HCT116 (cell line): Measurements from ENCODE around the gene KRT78. TPM values are rescaled to one million over a fixed set of nuclear protein-coding genes. Genes with fewer than 3 reads are reported as not detected.

Experiments
- ATAC-seq: fragments of 200-7000 bp; cut with Tn5 transposase; 2 replicates; pipeline ENCODE4 v1.9.1; 2020; ENCODE audit warnings: mild to moderate bottlenecking, moderate library complexity
- BruUV-seq: library from RNA; stranded (reverse); fragments of 400-500 nt; replicated peaks from 2 replicates; lab custom pipeline; 2021; lab: Mats Ljungman, UMichigan
- CTCF ChIA-PET: fragments of 300-600 bp; sonication (Branson Sonifier 250); formaldehyde crosslinking; loops from one replicate; lab custom pipeline; 2021; ENCODE audit warnings: antibody characterized with exemption; lab: Charles Lee
- POLR2A ChIA-PET: fragments of 300-600, 350-600 bp; sonication (Branson Sonifier 250); formaldehyde crosslinking; loops from one replicate; lab custom pipeline; 2021; ENCODE audit warnings: antibody characterized with exemption; lab: Charles Lee
- RAD21 ChIA-PET, 2 experiments: fragments of 300-600 bp; sonication (Branson Sonifier 250); formaldehyde crosslinking; loops; one replicate each; lab custom pipeline; 2023; ENCODE audit warnings: low total read pairs in 2 of 2; ENCODE audit not compliant: uncharacterized antibody in 2 of 2, unreplicated experiment in 2 of 2, low non-redundant PET in 1 of 2; lab: Charles Lee
- DNase-seq: peaks from one replicate; pipeline ENCODE4 v3.0.0-alpha.2; 2010; ENCODE audit warnings: low read depth, low spot score
- H2AFZ ChIP-seq: fragments of 200-600 bp; shearing (Covaris generic), sonication (generic); 2 replicates; pipeline ENCODE4 v1.6.1; 2017; ENCODE audit warnings: low read depth, mixed run types, mixed read lengths, antibody characterized with exemption, low read length; ENCODE audit not compliant: poor library complexity, severe bottlenecking
- H3K27ac ChIP-seq: 2 replicates; pipeline ENCODE4 v1.5.1; 2012; ENCODE audit warnings: low read depth, low read length
- H3K27me3 ChIP-seq: fragments of 200-600 bp; sonication (generic); 2 replicates; pipeline ENCODE4 v1.6.1; 2016; ENCODE audit warnings: mixed run types, low read length, mixed read lengths; ENCODE audit not compliant: insufficient read depth
- H3K36me3 ChIP-seq, 2 experiments: fragments of 200-500 bp in 1 of 2; fragments of 200-600 bp in 1 of 2; sonication (Bioruptor generic) in 1 of 2; sonication (generic) in 1 of 2; 2 replicates each; pipeline versions ENCODE4 v1.5.1 to v1.6.1; 2014 to 2016; ENCODE audit warnings: low read length in 2 of 2, inconsistent platforms in 1 of 2, mixed read lengths in 1 of 2, mixed run types in 1 of 2; ENCODE audit not compliant: insufficient read depth in 2 of 2, control insufficient read depth in 1 of 2
- H3K4me1 ChIP-seq, 2 experiments: fragments of 200-600 bp in 1 of 2; sonication (generic) in 1 of 2; 2 replicates each; pipeline versions ENCODE4 v1.5.1 to v1.6.1; 2012 to 2017; ENCODE audit warnings: low read length in 2 of 2, inconsistent platforms in 1 of 2, mild to moderate bottlenecking in 1 of 2, mixed read lengths in 1 of 2, mixed run types in 1 of 2, moderate library complexity in 1 of 2; ENCODE audit not compliant: insufficient read depth in 2 of 2, control insufficient read depth in 1 of 2
- H3K4me2 ChIP-seq: fragments of 200-600 bp; sonication (generic); 2 replicates; pipeline ENCODE4 v1.6.1; 2017; ENCODE audit warnings: mixed run types, low read length, mixed read lengths
- H3K4me3 ChIP-seq, 2 experiments: fragments of 200-600 bp in 1 of 2; sonication (generic) in 1 of 2; replicated peaks in 1 of 2; 2 replicates each; pipeline ENCODE4 v1.5.1; 2011 to 2016; ENCODE audit warnings: low read length in 2 of 2, control low read depth in 1 of 2, low read depth in 1 of 2, mild to moderate bottlenecking in 1 of 2, mixed read lengths in 1 of 2, mixed run types in 1 of 2
- H3K79me2 ChIP-seq: fragments of 200-600 bp; sonication (generic); 2 replicates; pipeline ENCODE4 v1.6.1; 2017; ENCODE audit warnings: mild to moderate bottlenecking, mixed run types, low read length, moderate library complexity, mixed read lengths; ENCODE audit not compliant: insufficient read depth
- H3K9ac ChIP-seq: fragments of 200-600 bp; sonication (generic); 2 replicates; pipeline ENCODE4 v1.6.1; 2016; ENCODE audit warnings: low read length, mixed read lengths
- H3K9me2 ChIP-seq: fragments of 200-600 bp; sonication (generic), shearing (Covaris generic); 2 replicates; pipeline ENCODE4 v1.6.1; 2017; ENCODE audit warnings: mixed run types, mild to moderate bottlenecking, moderate library complexity; ENCODE audit not compliant: insufficient read depth
- H3K9me3 ChIP-seq, 2 experiments: fragments of 200-500 bp in 1 of 2; fragments of 200-600 bp in 1 of 2; sonication (Bioruptor generic) in 1 of 2; sonication (generic) in 1 of 2; 2 replicates each; pipeline ENCODE4 v1.6.1; 2014 to 2017; ENCODE audit warnings: low read length in 2 of 2, mixed read lengths in 2 of 2, inconsistent platforms in 1 of 2, low read depth in 1 of 2, mild to moderate bottlenecking in 1 of 2, mixed run types in 1 of 2, moderate library complexity in 1 of 2; ENCODE audit not compliant: control insufficient read depth in 1 of 2, insufficient read depth in 1 of 2
- H4K20me1 ChIP-seq: fragments of 200-600 bp; sonication (generic), shearing (Covaris generic); 2 replicates; pipeline ENCODE4 v1.6.1; 2017; ENCODE audit warnings: mixed run types, mild to moderate bottlenecking, moderate library complexity; ENCODE audit not compliant: insufficient read depth
- CBX3 ChIP-seq: IDR thresholded peaks from 2 replicates; pipeline ENCODE4 v1.6.1; 2012; ENCODE audit warnings: low read depth
- CEBPB ChIP-seq: IDR thresholded peaks from 2 replicates; pipeline ENCODE4 v1.6.1; 2012; ENCODE audit warnings: low read depth
- EGR1 ChIP-seq: IDR thresholded peaks from 2 replicates; pipeline ENCODE4 v1.6.1; 2012; ENCODE audit warnings: low read depth
- ELF1 ChIP-seq: IDR thresholded peaks from 2 replicates; pipeline ENCODE4 v1.6.1; 2012; ENCODE audit warnings: low read depth, borderline replicate concordance
- EZH2 ChIP-seq: fragments of 200-600 bp; sonication (generic); IDR thresholded peaks from 2 replicates; pipeline ENCODE4 v1.6.1; 2017; ENCODE audit warnings: antibody characterized with exemption, mixed run types
- EZH2phosphoT487 ChIP-seq: fragments of 200-600 bp; IDR thresholded peaks from 2 replicates; pipeline ENCODE4 v1.6.1; 2018; ENCODE audit warnings: antibody characterized with exemption, borderline replicate concordance
- FOSL1 ChIP-seq: IDR thresholded peaks from 2 replicates; pipeline ENCODE4 v1.6.1; 2012; ENCODE audit warnings: low read depth
- JUND ChIP-seq: IDR thresholded peaks from 2 replicates; pipeline ENCODE4 v1.6.1; 2012
- POLR2AphosphoS5 ChIP-seq: IDR thresholded peaks from 2 replicates; pipeline ENCODE4 v1.6.1; 2011; ENCODE audit warnings: mild to moderate bottlenecking, low read depth, low read length, moderate library complexity
- SP1 ChIP-seq: IDR thresholded peaks from 2 replicates; pipeline ENCODE4 v1.6.1; 2012; ENCODE audit warnings: low read depth
- SRF ChIP-seq: IDR thresholded peaks from 2 replicates; pipeline ENCODE4 v1.6.1; 2012; ENCODE audit warnings: low read depth
- TCF7L2 ChIP-seq: IDR thresholded peaks from 2 replicates; pipeline ENCODE4 v1.7.0; 2011; ENCODE audit warnings: borderline replicate concordance, inconsistent platforms; ENCODE audit not compliant: insufficient read depth, insufficient read length; ENCODE audit errors: extremely low read depth
- YY1 ChIP-seq: IDR thresholded peaks from 2 replicates; pipeline ENCODE4 v1.6.1; 2011; ENCODE audit warnings: low read length, low read depth, moderate library complexity, mild to moderate bottlenecking; ENCODE audit not compliant: insufficient replicate concordance; ENCODE audit errors: extremely low read depth
- ZFX ChIP-seq: fragments of 450-650 bp; IDR thresholded peaks from 2 replicates; pipeline ENCODE4 v1.6.1; 2017
- ZNF274 ChIP-seq: fragments of 200-500 bp; sonication (Bioruptor generic); IDR thresholded peaks from 2 replicates; pipeline ENCODE4 v1.6.1; 2014; ENCODE audit warnings: mild to moderate bottlenecking, low read depth, low read length, inconsistent platforms
- intact Hi-C: fragments of 100-400 bp; cut with micrococcal nuclease; formaldehyde crosslinking; loops from 2 replicates; pipeline ENCODE4 v1.10.0; 2022
- total RNA-seq: library from RNA; stranded (reverse); gene quantifications from one replicate; pipeline ENCODE4 v1.2.1, GENCODE V29; 2021; ENCODE audit not compliant: unreplicated experiment
- TF ChIP-seq, protein P1 (sequence below): IDR thresholded peaks from 2 replicates; pipeline ENCODE4 v1.6.1; 2012
- TF ChIP-seq, protein P2 (sequence below): IDR thresholded peaks from 2 replicates; pipeline ENCODE4 v1.6.1; 2012
- TF ChIP-seq, protein P3 (sequence below): IDR thresholded peaks from 2 replicates; pipeline ENCODE4 v1.6.1; 2012; ENCODE audit warnings: low read depth
- TF ChIP-seq, protein P4 (sequence below): IDR thresholded peaks from 2 replicates; pipeline ENCODE4 v1.6.1; 2011; ENCODE audit warnings: mild to moderate bottlenecking, low read length, moderate library complexity; ENCODE audit not compliant: insufficient replicate concordance; ENCODE audit errors: extremely low read depth

Gene KRT78
- total RNA-seq, 1 experiment from 2014 or later, result not detected

DNA sequence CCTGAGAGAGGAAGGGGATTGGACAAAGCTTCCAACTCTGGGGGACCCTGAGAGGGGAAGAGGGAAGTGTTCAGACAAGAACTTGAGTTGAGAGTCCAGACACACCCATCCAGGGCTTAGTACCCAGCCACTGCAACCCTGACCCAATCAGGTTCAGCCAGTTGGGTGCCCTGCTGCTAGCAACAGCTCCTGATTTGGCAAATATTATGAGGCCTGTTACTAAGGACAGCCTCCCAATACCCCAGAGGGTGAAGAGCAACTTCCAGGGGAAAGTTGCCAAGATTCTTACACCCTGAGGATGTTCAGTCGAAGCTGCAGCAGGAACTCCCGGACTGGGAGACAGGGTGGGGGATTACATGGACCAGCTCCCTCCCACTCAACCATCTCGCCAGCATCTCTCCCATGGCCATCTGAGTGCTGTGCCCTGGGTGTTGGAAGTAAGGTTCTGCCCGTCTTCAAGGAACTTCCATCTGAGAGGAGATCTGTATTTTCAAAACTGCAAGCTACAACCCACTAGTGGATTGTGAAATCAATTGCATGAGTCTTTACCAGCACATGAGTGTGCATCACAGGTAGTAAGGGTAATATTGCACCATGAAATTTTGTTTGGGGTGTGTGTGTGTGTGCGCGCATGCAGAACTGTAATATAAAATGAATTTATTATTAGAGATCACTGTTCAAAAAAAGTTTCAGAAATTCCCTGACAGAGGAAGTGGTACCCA, 11.5 kb upstream of the KRT78 start:
- POLR2A ChIA-PET, result no interaction called here
- Histone ChIP-seq H4K20me1 (no peaks in the 10 kb centered on the region), H3K4me3 (no peak overlapping the region), H3K27ac (no peak overlapping the region), H3K9me3 (no peaks in the 10 kb centered on the region), H3K4me1 (peaks cover 2 to 22% of the 10 kb centered on the region in 2 experiments; a peak in 3 of 4 replicates), H3K36me3 (no peaks in the 10 kb centered on the region), H3K9ac (no peak overlapping the region), H2AFZ (no peak overlapping the region), H3K79me2 (no peaks in the 10 kb centered on the region), H3K9me2 (no peaks in the 10 kb centered on the region), H3K27me3 (no peaks in the 10 kb centered on the region), H3K4me2 (no peak overlapping the region)
- ATAC-seq, result peak; percentile 61; the same call in 1 of the 2 replicates
- DNase-seq, result no peak
- CTCF ChIA-PET, result interaction anchor here (0.6 to 1.3 kb wide), 2 partner anchors 10 to 534 kb away, joined by 3 to 8 read pairs; no protein-coding TSS in a partner anchor
- BruUV-seq, result no TSS peak
- intact Hi-C loops, result loop anchor here (10.0 kb wide), 1 partner anchor 145 kb away; no protein-coding TSS in a partner anchor
- RAD21 ChIA-PET, result no interaction called here
- TF ChIP-seq, protein P1, sequence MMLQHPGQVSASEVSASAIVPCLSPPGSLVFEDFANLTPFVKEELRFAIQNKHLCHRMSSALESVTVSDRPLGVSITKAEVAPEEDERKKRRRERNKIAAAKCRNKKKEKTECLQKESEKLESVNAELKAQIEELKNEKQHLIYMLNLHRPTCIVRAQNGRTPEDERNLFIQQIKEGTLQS, result no peak
- TF ChIP-seq SRF (no peak), SP1 (no peak), CEBPB (no peak), ELF1 (no peak), JUND (no peak), TCF7L2 (no peak), EGR1 (no peak), POLR2AphosphoS5 (no peak), EZH2phosphoT487 (no peak), CBX3 (no peak), EZH2 (no peak), FOSL1 (no peak), ZNF274 (no peak), ZFX (no peak), YY1 (no peak)
- TF ChIP-seq, protein P2, sequence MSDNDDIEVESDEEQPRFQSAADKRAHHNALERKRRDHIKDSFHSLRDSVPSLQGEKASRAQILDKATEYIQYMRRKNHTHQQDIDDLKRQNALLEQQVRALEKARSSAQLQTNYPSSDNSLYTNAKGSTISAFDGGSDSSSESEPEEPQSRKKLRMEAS, result no peak
- TF ChIP-seq, protein P3, sequence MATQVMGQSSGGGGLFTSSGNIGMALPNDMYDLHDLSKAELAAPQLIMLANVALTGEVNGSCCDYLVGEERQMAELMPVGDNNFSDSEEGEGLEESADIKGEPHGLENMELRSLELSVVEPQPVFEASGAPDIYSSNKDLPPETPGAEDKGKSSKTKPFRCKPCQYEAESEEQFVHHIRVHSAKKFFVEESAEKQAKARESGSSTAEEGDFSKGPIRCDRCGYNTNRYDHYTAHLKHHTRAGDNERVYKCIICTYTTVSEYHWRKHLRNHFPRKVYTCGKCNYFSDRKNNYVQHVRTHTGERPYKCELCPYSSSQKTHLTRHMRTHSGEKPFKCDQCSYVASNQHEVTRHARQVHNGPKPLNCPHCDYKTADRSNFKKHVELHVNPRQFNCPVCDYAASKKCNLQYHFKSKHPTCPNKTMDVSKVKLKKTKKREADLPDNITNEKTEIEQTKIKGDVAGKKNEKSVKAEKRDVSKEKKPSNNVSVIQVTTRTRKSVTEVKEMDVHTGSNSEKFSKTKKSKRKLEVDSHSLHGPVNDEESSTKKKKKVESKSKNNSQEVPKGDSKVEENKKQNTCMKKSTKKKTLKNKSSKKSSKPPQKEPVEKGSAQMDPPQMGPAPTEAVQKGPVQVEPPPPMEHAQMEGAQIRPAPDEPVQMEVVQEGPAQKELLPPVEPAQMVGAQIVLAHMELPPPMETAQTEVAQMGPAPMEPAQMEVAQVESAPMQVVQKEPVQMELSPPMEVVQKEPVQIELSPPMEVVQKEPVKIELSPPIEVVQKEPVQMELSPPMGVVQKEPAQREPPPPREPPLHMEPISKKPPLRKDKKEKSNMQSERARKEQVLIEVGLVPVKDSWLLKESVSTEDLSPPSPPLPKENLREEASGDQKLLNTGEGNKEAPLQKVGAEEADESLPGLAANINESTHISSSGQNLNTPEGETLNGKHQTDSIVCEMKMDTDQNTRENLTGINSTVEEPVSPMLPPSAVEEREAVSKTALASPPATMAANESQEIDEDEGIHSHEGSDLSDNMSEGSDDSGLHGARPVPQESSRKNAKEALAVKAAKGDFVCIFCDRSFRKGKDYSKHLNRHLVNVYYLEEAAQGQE, result no peak
- TF ChIP-seq, protein P4, sequence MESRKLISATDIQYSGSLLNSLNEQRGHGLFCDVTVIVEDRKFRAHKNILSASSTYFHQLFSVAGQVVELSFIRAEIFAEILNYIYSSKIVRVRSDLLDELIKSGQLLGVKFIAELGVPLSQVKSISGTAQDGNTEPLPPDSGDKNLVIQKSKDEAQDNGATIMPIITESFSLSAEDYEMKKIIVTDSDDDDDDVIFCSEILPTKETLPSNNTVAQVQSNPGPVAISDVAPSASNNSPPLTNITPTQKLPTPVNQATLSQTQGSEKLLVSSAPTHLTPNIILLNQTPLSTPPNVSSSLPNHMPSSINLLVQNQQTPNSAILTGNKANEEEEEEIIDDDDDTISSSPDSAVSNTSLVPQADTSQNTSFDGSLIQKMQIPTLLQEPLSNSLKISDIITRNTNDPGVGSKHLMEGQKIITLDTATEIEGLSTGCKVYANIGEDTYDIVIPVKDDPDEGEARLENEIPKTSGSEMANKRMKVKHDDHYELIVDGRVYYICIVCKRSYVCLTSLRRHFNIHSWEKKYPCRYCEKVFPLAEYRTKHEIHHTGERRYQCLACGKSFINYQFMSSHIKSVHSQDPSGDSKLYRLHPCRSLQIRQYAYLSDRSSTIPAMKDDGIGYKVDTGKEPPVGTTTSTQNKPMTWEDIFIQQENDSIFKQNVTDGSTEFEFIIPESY, result no peak
